ENCODE data around the gene LSM6.

LSM6 gene

GRCh38 chr4:146211440-146211839 is 35.9 kb downstream of the LSM6 start:
- TF ChIP-seq CTCF (IDR thresholded peaks at IDR 0.05), result no peak

- TF ChIP-seq CTCF (IDR thresholded peaks at IDR 0.05), result no peak
Observed at GRCh38 chr4:146212781-146213180, 37.3 kb downstream of the LSM6 start.

GRCh38 chr4:146214238-146214637 is 38.7 kb downstream of the LSM6 start, which contains the start of gene REELD1:
REELD1 (plus strand) TSS chr4:146214538; CDS start chr4:146216953, 2,415 bp downstream.
- no peak for TF ChIP-seq CTCF (IDR thresholded peaks at IDR 0.05)

- TF ChIP-seq CTCF (IDR thresholded peaks at IDR 0.05), result no peak
Observed at GRCh38 chr4:146222313-146222712, 46.8 kb downstream of the LSM6 start.

- TF ChIP-seq CTCF (IDR thresholded peaks at IDR 0.05), result no peak
Observed at GRCh38 chr4:146224326-146224966, 48.9 kb downstream of the LSM6 start.

GRCh38 chr4:146229406-146229805 is 53.9 kb downstream of the LSM6 start:
- TF ChIP-seq CTCF (IDR thresholded peaks at IDR 0.05), result no peak

GRCh38 chr4:146232131-146232722 is 56.7 kb downstream of the LSM6 start:
- TF ChIP-seq CTCF (IDR thresholded peaks at IDR 0.05), result no peak
